HepG2 (cell line): Measurements from ENCODE around the gene KRTAP4-7. TPM values are rescaled to one million over a fixed set of nuclear protein-coding genes. Genes with fewer than 3 reads are reported as not detected.
"Not testable (repeated sequence)": the region's sequence is repeated elsewhere in the genome, so short reads cannot be mapped to it uniquely, and the experiment has no call there.

Experiments
- ATAC-seq: fragments of 200-7000 bp; cut with Tn5 transposase; 3 replicates; pipeline ENCODE4 v1.9.1; 2020; ENCODE audit warnings: mild to moderate bottlenecking, moderate library complexity
- BruUV-seq: library from RNA; stranded (reverse); fragments of 400-500 nt; replicated peaks from 2 replicates; lab custom pipeline; 2021; lab: Mats Ljungman, UMichigan
- CTCF ChIA-PET: fragments of 300-600 bp; formaldehyde crosslinking; extraction: SDS; loops from one replicate; lab custom pipeline; 2021; ENCODE audit warnings: low total read pairs, inconsistent platforms, low intra/inter-chr PET ratio; lab: Yijun Ruan, JAX
- POLR2A ChIA-PET: fragments of 350-600 bp; sonication (Branson Sonifier 250); formaldehyde crosslinking; loops from one replicate; lab custom pipeline; 2020; ENCODE audit warnings: antibody characterized with exemption, inconsistent platforms; lab: Yijun Ruan, JAX
- DNase-seq: peaks from one replicate; pipeline ENCODE4 v3.0.0-alpha.2; 2015; ENCODE audit warnings: low spot score
- FAIRE-seq: peaks from 3 replicates; lab custom pipeline; 2011; peaks lifted over from hg19 to GRCh38; lab: Jason Lieb, UNC
- H2AFZ ChIP-seq: one replicate; pipeline ENCODE4 v1.6.1; 2011; ENCODE audit warnings: low read length, inconsistent platforms
- H3K27ac ChIP-seq: fragments of 300-600 bp; 3 replicates; pipeline ENCODE4 v1.8.0; 2011; ENCODE audit warnings: mixed run types, mild to moderate bottlenecking, mixed read lengths, low read length, inconsistent platforms; ENCODE audit not compliant: insufficient read depth; ENCODE audit errors: extremely low read length
- H3K27me3 ChIP-seq, 2 experiments: fragments of 200-600 bp in 1 of 2; 2 replicates in 1 of 2; 3 replicates in 1 of 2; pipeline versions ENCODE4 v1.6.0 to v1.8.0; 2011; ENCODE audit warnings: low read length in 2 of 2, mild to moderate bottlenecking in 2 of 2, moderate library complexity in 2 of 2, inconsistent platforms in 1 of 2; ENCODE audit not compliant: insufficient read depth in 2 of 2, control insufficient read depth in 1 of 2
- H3K36me3 ChIP-seq, 2 experiments: fragments of 200-600 bp in 1 of 2; replicated peaks in 1 of 2; 2 replicates in 1 of 2; 3 replicates in 1 of 2; pipeline versions ENCODE4 v1.5.1 to v1.8.0; 2011; ENCODE audit warnings: low read length in 2 of 2, inconsistent platforms in 1 of 2; ENCODE audit not compliant: insufficient read depth in 2 of 2, control insufficient read depth in 1 of 2
- H3K4me1 ChIP-seq: 2 replicates; pipeline ENCODE4 v1.5.1; 2012; ENCODE audit warnings: low read length, inconsistent platforms; ENCODE audit not compliant: insufficient read depth
- H3K4me2 ChIP-seq: 2 replicates; pipeline ENCODE4 v1.6.0; 2011; ENCODE audit warnings: low read depth, low read length, inconsistent platforms
- H3K4me3 ChIP-seq, 3 experiments: fragments of 200-600 bp in 1 of 3; sonication (generic), shearing (Covaris generic) in 1 of 3; replicated peaks in 1 of 3; 2 replicates each; pipeline ENCODE4 v1.5.1; 2011 to 2016; ENCODE audit warnings: low read length in 3 of 3, inconsistent platforms in 2 of 3, low read depth in 2 of 3, mild to moderate bottlenecking in 2 of 3, control low read depth in 1 of 3, mixed read lengths in 1 of 3; ENCODE audit not compliant: insufficient read depth in 1 of 3
- H3K79me2 ChIP-seq: one replicate; pipeline ENCODE4 v1.6.1; 2011; ENCODE audit warnings: low read length, inconsistent platforms; ENCODE audit not compliant: insufficient read depth
- H3K9ac ChIP-seq: 2 replicates; pipeline ENCODE4 v1.6.0; 2011; ENCODE audit warnings: mild to moderate bottlenecking, low read depth, low read length, inconsistent platforms; ENCODE audit not compliant: insufficient read depth
- H3K9me3 ChIP-seq: 2 replicates; pipeline ENCODE4 v1.5.1; 2012; ENCODE audit warnings: mild to moderate bottlenecking, low read length
- H4K20me1 ChIP-seq: 2 replicates; pipeline ENCODE4 v1.6.0; 2011; ENCODE audit warnings: inconsistent platforms, mild to moderate bottlenecking, low read length, moderate library complexity; ENCODE audit not compliant: insufficient read depth
- TBP ChIP-seq: sonication (generic); formaldehyde crosslinking; IDR thresholded peaks from 2 replicates; pipeline ENCODE4 v1.5.0; 2020; ENCODE audit warnings: missing genetic modification reagents
- ZNF547 ChIP-seq: sonication (generic); formaldehyde crosslinking; IDR thresholded peaks from 2 replicates; pipeline ENCODE4 v1.5.1; 2020; ENCODE audit warnings: mild to moderate bottlenecking, missing genetic modification reagents
- WGBS: methylation state at CpG from one replicate; pipeline ENCODE4 v1.1.6; 2017; ENCODE audit warnings: low lambda C conversion rate; 5-methylcytosine and 5-hydroxymethylcytosine counted together
- in situ Hi-C: cut with HindIII; loops from 2 replicates; pipeline ENCODE4 v1.10.0; 2017; ENCODE audit warnings: low pct_unique_long_range_greater_than_20kb; ENCODE audit not compliant: extremely low pct_ligation_motif_present
- intact Hi-C: fragments of 100-400 bp; cut with micrococcal nuclease; formaldehyde crosslinking; loops from one replicate; pipeline ENCODE4 v1.10.0; 2022; ENCODE audit not compliant: unreplicated experiment
- polyA plus RNA-seq, 8 experiments: library from polyadenylated mRNA; depleted of rRNA in 3 of 8; stranded (reverse) in 7 of 8; unstranded in 1 of 8; fragments of >200 nt; fragmentation: Illumina TruSeq in 4 of 8; extraction: Trizol in 4 of 8; gene quantifications; 2 replicates each; pipeline versions ENCODE4 v1.2.1 to v1.2.3, GENCODE V29; 2011 to 2016; ENCODE audit warnings: low read depth in 4 of 8, missing spikeins in 1 of 8, mixed read lengths in 1 of 8; ENCODE audit not compliant: insufficient read depth in 1 of 8
- total RNA-seq, 5 experiments: library from RNA; depleted of rRNA; stranded (reverse); fragments of >200 nt; fragmentation: Illumina TruSeq; extraction: Trizol; gene quantifications; 2 replicates each; pipeline ENCODE4 v1.2.3, GENCODE V29; 2016; ENCODE audit warnings: low read depth in 1 of 5
- TF ChIP-seq, protein P1 (sequence below): sonication (generic); formaldehyde crosslinking; IDR thresholded peaks from 2 replicates; pipeline ENCODE4 v1.4.0; 2020; ENCODE audit warnings: mild to moderate bottlenecking, missing genetic modification reagents

KRTAP4-7 gene
- total and polyA plus RNA-seq, 2 of the 13 experiments (the other 11 are each of a cell fraction or from before 2014, with no cell fraction given), result not detected

DNA sequence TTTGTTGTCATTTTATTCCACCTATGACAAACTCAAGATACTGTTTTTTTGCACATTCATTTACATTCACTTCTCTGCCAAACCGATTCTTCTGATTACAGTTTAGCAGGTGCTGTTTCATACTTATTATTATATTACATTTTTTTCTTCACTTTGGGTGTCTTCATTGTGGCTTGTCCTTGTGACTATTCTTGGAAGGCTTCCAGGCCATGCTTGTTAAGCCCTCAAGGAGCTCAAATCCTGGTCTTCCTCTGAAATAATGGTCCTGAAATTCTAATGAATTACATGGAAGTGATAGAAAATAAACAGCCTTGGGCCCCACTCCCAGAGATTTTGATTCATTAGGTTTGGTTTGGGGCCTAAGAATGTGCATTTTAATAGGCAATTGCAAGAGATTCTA lies 19.6 kb upstream of the KRTAP4-7 start (continued):
- TF ChIP-seq, protein P1, sequence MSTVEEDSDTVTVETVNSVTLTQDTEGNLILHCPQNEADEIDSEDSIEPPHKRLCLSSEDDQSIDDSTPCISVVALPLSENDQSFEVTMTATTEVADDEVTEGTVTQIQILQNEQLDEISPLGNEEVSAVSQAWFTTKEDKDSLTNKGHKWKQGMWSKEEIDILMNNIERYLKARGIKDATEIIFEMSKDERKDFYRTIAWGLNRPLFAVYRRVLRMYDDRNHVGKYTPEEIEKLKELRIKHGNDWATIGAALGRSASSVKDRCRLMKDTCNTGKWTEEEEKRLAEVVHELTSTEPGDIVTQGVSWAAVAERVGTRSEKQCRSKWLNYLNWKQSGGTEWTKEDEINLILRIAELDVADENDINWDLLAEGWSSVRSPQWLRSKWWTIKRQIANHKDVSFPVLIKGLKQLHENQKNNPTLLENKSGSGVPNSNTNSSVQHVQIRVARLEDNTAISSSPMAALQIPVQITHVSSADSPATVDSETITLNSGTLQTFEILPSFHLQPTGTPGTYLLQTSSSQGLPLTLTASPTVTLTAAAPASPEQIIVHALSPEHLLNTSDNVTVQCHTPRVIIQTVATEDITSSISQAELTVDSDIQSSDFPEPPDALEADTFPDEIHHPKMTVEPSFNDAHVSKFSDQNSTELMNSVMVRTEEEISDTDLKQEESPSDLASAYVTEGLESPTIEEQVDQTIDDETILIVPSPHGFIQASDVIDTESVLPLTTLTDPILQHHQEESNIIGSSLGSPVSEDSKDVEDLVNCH, result no peak
- TF ChIP-seq TBP (CRISPR knock-in tag) (no peak), ZNF547 (no peak)

DNA sequence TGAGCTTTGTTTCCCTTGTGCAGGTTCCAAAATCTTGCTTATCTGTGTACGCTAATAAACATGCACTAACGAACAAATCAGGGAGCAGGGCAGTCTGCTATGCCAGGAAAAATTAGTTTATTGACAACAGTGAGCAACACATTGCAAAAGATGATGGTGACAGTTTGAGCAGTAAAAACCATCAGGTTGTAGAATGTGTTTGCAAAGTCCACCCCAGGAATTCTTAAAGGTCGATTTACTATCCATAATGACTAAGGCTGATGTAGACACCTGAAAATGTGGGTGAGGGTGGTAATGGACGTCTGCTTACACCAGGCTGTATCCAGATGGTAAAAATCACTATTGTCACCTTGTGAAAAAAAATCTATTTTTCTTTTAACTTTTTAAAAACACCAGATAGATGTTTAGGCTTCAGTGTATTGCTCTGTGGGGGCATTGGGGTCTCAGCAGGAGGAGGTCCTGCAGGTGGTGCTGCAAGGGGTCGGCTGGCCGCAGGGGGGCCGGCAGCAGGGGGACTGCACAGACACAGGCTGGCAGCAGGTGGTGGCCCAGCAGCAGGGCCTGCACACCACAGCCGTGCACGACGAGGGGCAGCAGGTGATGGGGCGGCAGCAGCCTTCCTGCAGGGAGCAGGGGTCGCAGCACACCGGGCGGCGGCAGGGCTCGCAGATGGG lies 18.8 kb upstream of the KRTAP4-7 start:
- in situ Hi-C loops, POLR2A ChIA-PET, CTCF ChIA-PET: not testable (repeated sequence)

More for the DNA sequence above, 18.8 kb upstream of the KRTAP4-7 start:
- H2AFZ ChIP-seq, H3K4me2 ChIP-seq, H3K4me3 ChIP-seq, H3K9me3 ChIP-seq, H3K79me2 ChIP-seq, BruUV-seq, DNase-seq, H3K9ac ChIP-seq, H3K27ac ChIP-seq, H3K27me3 ChIP-seq, H3K36me3 ChIP-seq, intact Hi-C loops, H4K20me1 ChIP-seq, FAIRE-seq: not testable (repeated sequence)
- WGBS, result 74% methylated on average over 7 of the region's 16 CpGs
- peak; percentile 27; the same call in 1 of the 3 replicates for ATAC-seq
- peaks cover 32% of the 10 kb centered on the region for H3K4me1 ChIP-seq
